IMR-90 (cell line): ENCODE data around the gene ZNF35. TPM values are rescaled to one million over a fixed set of nuclear protein-coding genes. Genes with fewer than 3 reads are reported as not detected.

Source experiments
- ATAC-seq: fragments of 200-7000 bp; cut with Tn5 transposase; 2 replicates; pipeline ENCODE4 v1.9.1; 2020; ENCODE audit warnings: low read depth, mild to moderate bottlenecking, moderate library complexity
- BruUV-seq: library from RNA; stranded (reverse); fragments of 400-500 nt; replicated peaks from 2 replicates; lab custom pipeline; 2021; lab: Mats Ljungman, UMichigan
- CTCF ChIA-PET: fragments of 300-600 bp; formaldehyde crosslinking; extraction: SDS; loops from one replicate; lab custom pipeline; 2021; ENCODE audit warnings: antibody characterized with exemption; lab: Yijun Ruan, JAX
- POLR2A ChIA-PET: fragments of 300-600 bp; sonication (Branson Sonifier 250); formaldehyde crosslinking; loops from one replicate; lab custom pipeline; 2022; ENCODE audit warnings: antibody characterized with exemption; ENCODE audit not compliant: unreplicated experiment; lab: Charles Lee
- DNase-seq: peaks from one replicate; pipeline ENCODE4 v3.0.0; 2013
- H2AFZ ChIP-seq: replicated peaks from 2 replicates; pipeline ENCODE3; 2013; ENCODE audit warnings: low read length, mild to moderate bottlenecking; ENCODE audit not compliant: poor library complexity
- H2AK5ac ChIP-seq: 2 replicates; pipeline ENCODE4 v1.6.1; 2013; ENCODE audit warnings: low read depth, low read length, inconsistent platforms
- H2AK9ac ChIP-seq: replicated peaks from 2 replicates; pipeline ENCODE3; 2013; ENCODE audit warnings: mild to moderate bottlenecking, low read depth, low read length, moderate library complexity; ENCODE audit not compliant: poor library complexity
- H2BK120ac ChIP-seq: 2 replicates; pipeline ENCODE4 v1.6.1; 2013; ENCODE audit warnings: low read depth, low read length, inconsistent platforms
- H2BK15ac ChIP-seq: 3 replicates; pipeline ENCODE4 v1.6.1; 2013; ENCODE audit warnings: low read depth, low read length, inconsistent platforms
- H2BK20ac ChIP-seq: 2 replicates; pipeline ENCODE4 v1.6.1; 2013; ENCODE audit warnings: low read depth, mild to moderate bottlenecking, inconsistent platforms, low read length, moderate library complexity
- H2BK5ac ChIP-seq: 2 replicates; pipeline ENCODE4 v1.6.1; 2013; ENCODE audit warnings: mild to moderate bottlenecking, low read depth, low read length, inconsistent platforms; ENCODE audit not compliant: poor library complexity, severe bottlenecking
- H3K14ac ChIP-seq: replicated peaks from 2 replicates; pipeline ENCODE4 v1.6.1; 2013; ENCODE audit warnings: low read depth, low read length, inconsistent platforms
- H3K18ac ChIP-seq: 2 replicates; pipeline ENCODE4 v1.6.1; 2013; ENCODE audit warnings: low read depth, low read length, control low read depth
- H3K23ac ChIP-seq: 2 replicates; pipeline ENCODE4 v1.6.1; 2013; ENCODE audit warnings: low read depth, low read length, inconsistent platforms
- H3K27ac ChIP-seq: 2 replicates; pipeline ENCODE4 v1.5.1; 2013; ENCODE audit warnings: mild to moderate bottlenecking, control low read depth, low read length; ENCODE audit not compliant: insufficient read depth
- H3K27me3 ChIP-seq: 2 replicates; pipeline ENCODE4 v1.6.1; 2013; ENCODE audit warnings: low read length; ENCODE audit not compliant: control insufficient read depth, insufficient read depth
- H3K36me3 ChIP-seq: 2 replicates; pipeline ENCODE4 v1.6.1; 2013; ENCODE audit warnings: low read length, mixed read lengths; ENCODE audit not compliant: control insufficient read depth, insufficient read depth
- H3K4ac ChIP-seq: 2 replicates; pipeline ENCODE4 v1.6.1; 2013; ENCODE audit warnings: low read depth, low read length, inconsistent platforms
- H3K4me1 ChIP-seq: 2 replicates; pipeline ENCODE4 v1.6.1; 2013; ENCODE audit warnings: low read length, mixed read lengths; ENCODE audit not compliant: control insufficient read depth, insufficient read depth
- H3K4me2 ChIP-seq: 2 replicates; pipeline ENCODE4 v1.6.1; 2013; ENCODE audit warnings: low read depth, mild to moderate bottlenecking, control low read depth, low read length, moderate library complexity
- H3K4me3 ChIP-seq: 2 replicates; pipeline ENCODE4 v1.5.1; 2013; ENCODE audit warnings: low read depth, mild to moderate bottlenecking, control low read depth, low read length, moderate library complexity; ENCODE audit not compliant: insufficient read depth
- H3K56ac ChIP-seq: 2 replicates; pipeline ENCODE4 v1.6.1; 2013; ENCODE audit warnings: low read length, inconsistent platforms; ENCODE audit not compliant: insufficient read depth; ENCODE audit errors: extremely low read depth
- H3K79me1 ChIP-seq, 2 experiments: 2 replicates each; pipeline ENCODE4 v1.6.1; 2013; ENCODE audit warnings: low read length in 2 of 2, inconsistent platforms in 1 of 2, low read depth in 1 of 2
- H3K9ac ChIP-seq: 2 replicates; pipeline ENCODE4 v1.6.1; 2013; ENCODE audit warnings: low read depth, low read length, control low read depth
- H3K9me1 ChIP-seq: 2 replicates; pipeline ENCODE4 v1.6.1; 2013; ENCODE audit warnings: low read length, inconsistent platforms; ENCODE audit not compliant: insufficient read depth
- H3K9me3 ChIP-seq: 2 replicates; pipeline ENCODE4 v1.6.1; 2013; ENCODE audit warnings: low read length; ENCODE audit not compliant: control insufficient read depth, insufficient read depth
- H4K20me1 ChIP-seq: 2 replicates; pipeline ENCODE4 v1.6.1; 2013; ENCODE audit warnings: low read length, inconsistent platforms; ENCODE audit not compliant: insufficient read depth
- H4K5ac ChIP-seq: 2 replicates; pipeline ENCODE4 v1.6.1; 2013; ENCODE audit warnings: mild to moderate bottlenecking, low read depth, low read length, control low read depth
- H4K8ac ChIP-seq, 2 experiments: 2 replicates each; pipeline ENCODE4 v1.6.1; 2013; ENCODE audit warnings: low read depth in 2 of 2, low read length in 2 of 2, control low read depth in 1 of 2, inconsistent platforms in 1 of 2
- H4K91ac ChIP-seq: 2 replicates; pipeline ENCODE4 v1.6.1; 2013; ENCODE audit warnings: low read depth, low read length, inconsistent platforms; ENCODE audit not compliant: insufficient read depth
- BHLHE40 ChIP-seq: fragments of 150-350 bp; IDR thresholded peaks from 2 replicates; pipeline ENCODE4 v1.6.1; 2016; ENCODE audit warnings: mild to moderate bottlenecking, low read depth, low read length
- CEBPB ChIP-seq: IDR thresholded peaks from 2 replicates; pipeline ENCODE4 v1.6.1; 2012; ENCODE audit warnings: low read depth, low read length, improper control_type of control experiment
- CHD1 ChIP-seq: IDR thresholded peaks from 2 replicates; pipeline ENCODE4 v1.6.1; 2012; ENCODE audit warnings: low read depth, low read length, improper control_type of control experiment
- MAFK ChIP-seq: IDR thresholded peaks from 2 replicates; pipeline ENCODE4 v1.6.1; 2012; ENCODE audit warnings: low read depth, low read length, improper control_type of control experiment
- MAZ ChIP-seq: IDR thresholded peaks from 2 replicates; pipeline ENCODE4 v1.6.1; 2012; ENCODE audit warnings: low read depth, mild to moderate bottlenecking, low read length, improper control_type of control experiment, moderate library complexity, borderline replicate concordance
- MXI1 ChIP-seq: IDR thresholded peaks from 2 replicates; pipeline ENCODE4 v1.6.1; 2012; ENCODE audit warnings: low read depth, mild to moderate bottlenecking, low read length, moderate library complexity, borderline replicate concordance
- NFE2L2 ChIP-seq: fragments of 150-350 bp; IDR thresholded peaks from 2 replicates; pipeline ENCODE4 v1.6.1; 2016; ENCODE audit warnings: low read depth, mild to moderate bottlenecking, low read length
- POLR2A ChIP-seq: IDR thresholded peaks from 2 replicates; pipeline ENCODE4 v1.6.1; 2012; ENCODE audit warnings: mild to moderate bottlenecking, low read depth, low read length
- RAD21 ChIP-seq: IDR thresholded peaks from 2 replicates; pipeline ENCODE4 v1.6.1; 2012; ENCODE audit warnings: low read length, improper control_type of control experiment
- RCOR1 ChIP-seq: IDR thresholded peaks from 2 replicates; pipeline ENCODE4 v1.6.1; 2012; ENCODE audit warnings: mild to moderate bottlenecking, low read length, improper control_type of control experiment; ENCODE audit not compliant: insufficient replicate concordance
- RFX5 ChIP-seq: IDR thresholded peaks from 2 replicates; pipeline ENCODE4 v1.8.0; 2012; ENCODE audit warnings: low read depth, mild to moderate bottlenecking, low read length, moderate library complexity
- SMC3 ChIP-seq: fragments of 150-350 bp; IDR thresholded peaks from 2 replicates; pipeline ENCODE4 v1.6.1; 2016; ENCODE audit warnings: low read depth, mild to moderate bottlenecking, antibody characterized with exemption, low read length, moderate library complexity
- WGBS, 2 experiments: methylation state at CpG; one replicate each; pipeline versions ENCODE4 v1.1.5 to v1.1.7; 2013; ENCODE audit warnings: missing lambda C conversion rate in 2 of 2; ENCODE audit not compliant: insufficient read length in 1 of 2; ENCODE audit errors: extremely low coverage in 2 of 2; 5-methylcytosine and 5-hydroxymethylcytosine counted together
- dilution Hi-C: fragments of 300-500 bp; cut with HindIII; formaldehyde crosslinking; loops from one replicate; pipeline ENCODE4 v1.14.3; 2018; ENCODE audit warnings: low sequenced_read_pairs; ENCODE audit not compliant: unreplicated experiment
- in situ Hi-C: fragments of 300-500 bp; cut with MboI; formaldehyde crosslinking; loops from 3 replicates; pipeline ENCODE4 v1.14.3; 2019; ENCODE audit warnings: low sequenced_read_pairs, inconsistent platforms, mixed read lengths
- intact Hi-C: fragments of 100-400 bp; cut with micrococcal nuclease; formaldehyde crosslinking; loops from 2 replicates; pipeline ENCODE4 v1.10.0; 2022
- polyA plus RNA-seq, 3 experiments: library from polyadenylated mRNA; depleted of rRNA; stranded (reverse); fragments of >200 nt; gene quantifications; 2 replicates each; pipeline ENCODE4 v1.2.3, GENCODE V29; 2012; ENCODE audit warnings: low replicate concordance in 1 of 3
- total RNA-seq: library from RNA; depleted of rRNA; stranded (reverse); fragments of >200 nt; gene quantifications from 2 replicates; pipeline ENCODE4 v1.2.3, GENCODE V29; 2012
- TF ChIP-seq, protein P1 (sequence below): fragments of 150-350 bp; IDR thresholded peaks from 2 replicates; pipeline ENCODE4 v1.6.1; 2016; ENCODE audit warnings: low read depth, mild to moderate bottlenecking, low read length, moderate library complexity, borderline replicate concordance
- TF ChIP-seq, protein P2 (sequence below): conservative IDR thresholded peaks from 2 replicates; pipeline ENCODE4 v1.5.1; 2012; ENCODE audit warnings: mild to moderate bottlenecking, low read depth, low read length, improper control_type of control experiment
- TF ChIP-seq, protein P3 (sequence below): fragments of 150-350 bp; IDR thresholded peaks from 2 replicates; pipeline ENCODE4 v1.6.1; 2017; ENCODE audit warnings: mild to moderate bottlenecking, antibody characterized with exemption, low read length, low read depth

ZNF35 gene
- total and polyA plus RNA-seq, 2 of the 4 experiments (the other 2 are of a cell fraction), result 3.8 to 19.5 TPM

DNA sequence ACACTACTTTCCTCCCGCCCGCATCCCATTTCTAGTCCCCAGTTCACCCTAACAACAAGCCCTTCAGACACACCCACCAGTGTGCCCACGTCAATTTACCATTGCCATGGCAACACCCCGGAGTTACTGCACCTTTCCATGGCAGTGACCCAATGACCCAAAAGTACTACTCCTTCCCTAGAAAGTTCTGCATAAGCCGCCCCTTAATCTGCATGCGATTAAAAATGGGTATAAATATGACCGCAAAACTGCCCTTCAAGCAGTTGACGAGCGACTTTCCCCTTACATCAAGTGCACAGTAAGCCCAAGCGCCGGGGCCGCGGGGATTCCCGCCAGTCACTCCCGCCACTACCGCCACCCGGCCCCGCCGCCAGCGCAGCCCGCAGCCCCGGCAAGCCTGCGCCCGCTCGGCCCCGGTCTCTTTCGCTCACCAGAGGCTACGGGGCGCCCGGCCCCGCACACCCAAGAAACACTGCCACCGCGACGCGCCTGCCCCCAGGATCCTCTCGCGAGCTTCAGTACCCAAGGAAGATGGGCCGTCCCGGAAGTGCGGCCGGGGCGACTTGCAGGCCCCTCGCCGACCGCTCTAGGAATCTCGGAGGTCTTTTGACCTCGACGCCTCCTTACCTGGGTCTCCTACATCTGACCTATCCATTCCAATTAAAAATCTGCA lies 36.7 kb downstream of the ZNF35 start:
- H3K23ac ChIP-seq, result peak overlapping the region; percentile 20
- intact Hi-C loops, result loop anchor here (1.0 kb wide), 1 partner anchor 27 kb away; the partner anchor contains the start of gene ZNF502
- POLR2A ChIA-PET, result no interaction called here
- in situ Hi-C loops, result no loop called here
- no peak overlapping the region for H4K91ac ChIP-seq
- H3K9ac ChIP-seq, result peak overlapping the region; percentile 27
- peak overlapping the region; percentile 83 for H3K4me2 ChIP-seq
- H3K4me3 ChIP-seq, result peak overlapping the region; percentile 65
- H3K4me1 ChIP-seq, result no peaks in the 10 kb centered on the region
- H2AK5ac ChIP-seq, result no peak overlapping the region
- no peak overlapping the region for H2BK120ac ChIP-seq
- peak overlapping the region; percentile 59 to 89; a peak in 3 of 4 replicates for H4K8ac ChIP-seq
- H2BK5ac ChIP-seq, result no peak overlapping the region
- CTCF ChIA-PET, result no interaction called here
- DNase-seq (peak; percentile 84), ATAC-seq (peak; percentile 98)
- H3K36me3 ChIP-seq, result peaks cover 4% of the 10 kb centered on the region
- H3K4ac ChIP-seq, result 0 out of 2 replicates have a peak overlapping the region, but pooled peaks have one; percentile 17
- peak overlapping the region; percentile 94 for H2AFZ ChIP-seq
- H3K79me1 ChIP-seq, result peaks cover 0 to 5% of the 10 kb centered on the region in 2 experiments; a peak in 2 of 4 replicates
- no peak overlapping the region for H2BK20ac ChIP-seq
- BruUV-seq, result no TSS peak
- H3K18ac ChIP-seq, result no peak overlapping the region
- no peak overlapping the region for H3K56ac ChIP-seq
- H3K14ac ChIP-seq, result no peak overlapping the region
- no peak overlapping the region for H3K27ac ChIP-seq
- H3K27me3 ChIP-seq, result no peaks in the 10 kb centered on the region
- no peaks in the 10 kb centered on the region for H4K20me1 ChIP-seq
- H3K9me1 ChIP-seq, result no peaks in the 10 kb centered on the region
- dilution Hi-C loops, result no loop called here
- H3K9me3 ChIP-seq, result peaks cover 13% of the 10 kb centered on the region
- WGBS, 2 experiments, result 7% methylated on average over 8 of the region's 48 CpGs; no CpG with 5 or more reads in 1 of the 2 experiments
- peak overlapping the region; percentile 86 for H2AK9ac ChIP-seq
- no peak overlapping the region for H2BK15ac ChIP-seq
- H4K5ac ChIP-seq, result peak overlapping the region; percentile 62
- TF ChIP-seq POLR2A (no peak), MXI1 (no peak), MAZ (no peak), MAFK (no peak), NFE2L2 (no peak), CHD1 (no peak), RAD21 (no peak), RFX5 (no peak), SMC3 (no peak), BHLHE40 (no peak), RCOR1 (no peak), CEBPB (no peak)
- TF ChIP-seq, protein P1, sequence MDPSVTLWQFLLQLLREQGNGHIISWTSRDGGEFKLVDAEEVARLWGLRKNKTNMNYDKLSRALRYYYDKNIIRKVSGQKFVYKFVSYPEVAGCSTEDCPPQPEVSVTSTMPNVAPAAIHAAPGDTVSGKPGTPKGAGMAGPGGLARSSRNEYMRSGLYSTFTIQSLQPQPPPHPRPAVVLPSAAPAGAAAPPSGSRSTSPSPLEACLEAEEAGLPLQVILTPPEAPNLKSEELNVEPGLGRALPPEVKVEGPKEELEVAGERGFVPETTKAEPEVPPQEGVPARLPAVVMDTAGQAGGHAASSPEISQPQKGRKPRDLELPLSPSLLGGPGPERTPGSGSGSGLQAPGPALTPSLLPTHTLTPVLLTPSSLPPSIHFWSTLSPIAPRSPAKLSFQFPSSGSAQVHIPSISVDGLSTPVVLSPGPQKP, result no peak
- TF ChIP-seq, protein P2, sequence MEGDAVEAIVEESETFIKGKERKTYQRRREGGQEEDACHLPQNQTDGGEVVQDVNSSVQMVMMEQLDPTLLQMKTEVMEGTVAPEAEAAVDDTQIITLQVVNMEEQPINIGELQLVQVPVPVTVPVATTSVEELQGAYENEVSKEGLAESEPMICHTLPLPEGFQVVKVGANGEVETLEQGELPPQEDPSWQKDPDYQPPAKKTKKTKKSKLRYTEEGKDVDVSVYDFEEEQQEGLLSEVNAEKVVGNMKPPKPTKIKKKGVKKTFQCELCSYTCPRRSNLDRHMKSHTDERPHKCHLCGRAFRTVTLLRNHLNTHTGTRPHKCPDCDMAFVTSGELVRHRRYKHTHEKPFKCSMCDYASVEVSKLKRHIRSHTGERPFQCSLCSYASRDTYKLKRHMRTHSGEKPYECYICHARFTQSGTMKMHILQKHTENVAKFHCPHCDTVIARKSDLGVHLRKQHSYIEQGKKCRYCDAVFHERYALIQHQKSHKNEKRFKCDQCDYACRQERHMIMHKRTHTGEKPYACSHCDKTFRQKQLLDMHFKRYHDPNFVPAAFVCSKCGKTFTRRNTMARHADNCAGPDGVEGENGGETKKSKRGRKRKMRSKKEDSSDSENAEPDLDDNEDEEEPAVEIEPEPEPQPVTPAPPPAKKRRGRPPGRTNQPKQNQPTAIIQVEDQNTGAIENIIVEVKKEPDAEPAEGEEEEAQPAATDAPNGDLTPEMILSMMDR, result no peak
- TF ChIP-seq, protein P3, sequence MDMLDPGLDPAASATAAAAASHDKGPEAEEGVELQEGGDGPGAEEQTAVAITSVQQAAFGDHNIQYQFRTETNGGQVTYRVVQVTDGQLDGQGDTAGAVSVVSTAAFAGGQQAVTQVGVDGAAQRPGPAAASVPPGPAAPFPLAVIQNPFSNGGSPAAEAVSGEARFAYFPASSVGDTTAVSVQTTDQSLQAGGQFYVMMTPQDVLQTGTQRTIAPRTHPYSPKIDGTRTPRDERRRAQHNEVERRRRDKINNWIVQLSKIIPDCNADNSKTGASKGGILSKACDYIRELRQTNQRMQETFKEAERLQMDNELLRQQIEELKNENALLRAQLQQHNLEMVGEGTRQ, result no peak
